ENCODE results near the gene KLHL7. TPM values are rescaled to one million over a fixed set of nuclear protein-coding genes. Genes with fewer than 3 reads are reported as not detected.

Gene KLHL7
- total RNA-seq, 1 donor from 2014 or later = 18.7 TPM

DNA sequence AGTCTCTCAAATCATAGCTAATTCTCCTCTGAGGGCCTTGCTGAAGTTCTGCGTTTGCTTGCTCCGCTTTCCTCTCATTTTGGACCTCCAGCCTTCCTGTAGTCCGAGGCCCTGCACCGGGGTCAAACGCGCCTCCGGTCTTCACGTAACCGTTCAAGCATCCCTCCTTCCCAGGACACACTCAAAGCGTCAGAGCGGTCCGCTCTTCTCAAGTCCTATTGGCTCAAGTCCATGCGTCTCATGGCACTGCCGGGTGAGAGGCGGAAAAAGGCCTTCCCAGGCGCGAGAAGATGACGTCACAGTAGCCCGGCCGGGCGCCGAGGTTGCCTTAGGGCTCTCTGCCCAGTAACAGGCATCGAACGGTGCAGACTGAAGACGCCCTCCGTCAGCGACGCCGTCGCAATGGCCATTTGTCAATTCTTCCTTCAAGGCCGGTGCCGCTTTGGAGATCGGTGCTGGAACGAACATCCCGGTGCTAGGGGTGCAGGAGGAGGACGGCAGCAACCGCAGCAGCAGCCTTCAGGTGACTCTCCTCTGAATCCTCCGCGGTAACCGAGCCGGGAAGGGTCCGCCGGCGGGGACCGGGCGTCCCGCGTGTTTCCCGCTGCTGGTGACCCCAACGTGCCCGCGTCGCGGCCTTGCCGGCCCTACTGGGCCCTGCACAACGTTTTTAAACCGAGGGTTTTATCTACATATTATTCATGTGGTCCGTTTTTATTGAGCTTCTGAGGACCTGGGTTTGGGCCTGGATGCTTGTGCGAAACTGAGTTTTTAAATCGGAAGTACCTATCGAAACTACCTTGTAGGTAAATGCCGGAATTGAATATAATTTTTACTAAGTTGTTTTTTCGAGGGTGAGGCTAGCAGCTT is 76.3 kb downstream of the KLHL7 start, which contains the start of gene NUP42:
Gene NUP42 (plus strand): TSS at position 365 of the 870 bp plus-strand sequence. CDS start 38 bp downstream, at position 403.
- Histone ChIP-seq H3K9me3 (no peaks in the 10 kb centered on the region), H3K4me3 (peak within 1 kb of the TSS; percentile 88), H3K4me1 (peaks cover 24% of the 10 kb centered on the region), H3K27me3 (ENCODE audit: low read depth) (no peaks in the 10 kb centered on the region), H3K27ac (peak within 1 kb of the TSS; percentile 97), H3K36me3 (peaks cover 18% of the 10 kb centered on the region)
- TF ChIP-seq, protein P1, sequence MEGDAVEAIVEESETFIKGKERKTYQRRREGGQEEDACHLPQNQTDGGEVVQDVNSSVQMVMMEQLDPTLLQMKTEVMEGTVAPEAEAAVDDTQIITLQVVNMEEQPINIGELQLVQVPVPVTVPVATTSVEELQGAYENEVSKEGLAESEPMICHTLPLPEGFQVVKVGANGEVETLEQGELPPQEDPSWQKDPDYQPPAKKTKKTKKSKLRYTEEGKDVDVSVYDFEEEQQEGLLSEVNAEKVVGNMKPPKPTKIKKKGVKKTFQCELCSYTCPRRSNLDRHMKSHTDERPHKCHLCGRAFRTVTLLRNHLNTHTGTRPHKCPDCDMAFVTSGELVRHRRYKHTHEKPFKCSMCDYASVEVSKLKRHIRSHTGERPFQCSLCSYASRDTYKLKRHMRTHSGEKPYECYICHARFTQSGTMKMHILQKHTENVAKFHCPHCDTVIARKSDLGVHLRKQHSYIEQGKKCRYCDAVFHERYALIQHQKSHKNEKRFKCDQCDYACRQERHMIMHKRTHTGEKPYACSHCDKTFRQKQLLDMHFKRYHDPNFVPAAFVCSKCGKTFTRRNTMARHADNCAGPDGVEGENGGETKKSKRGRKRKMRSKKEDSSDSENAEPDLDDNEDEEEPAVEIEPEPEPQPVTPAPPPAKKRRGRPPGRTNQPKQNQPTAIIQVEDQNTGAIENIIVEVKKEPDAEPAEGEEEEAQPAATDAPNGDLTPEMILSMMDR (IDR thresholded peaks at IDR 0.05) = no peak
- peak; percentile 97 for DNase-seq
- intact Hi-C loops (cut with DNase I) = no loop called here
- peak; percentile 99 for ATAC-seq

DNA sequence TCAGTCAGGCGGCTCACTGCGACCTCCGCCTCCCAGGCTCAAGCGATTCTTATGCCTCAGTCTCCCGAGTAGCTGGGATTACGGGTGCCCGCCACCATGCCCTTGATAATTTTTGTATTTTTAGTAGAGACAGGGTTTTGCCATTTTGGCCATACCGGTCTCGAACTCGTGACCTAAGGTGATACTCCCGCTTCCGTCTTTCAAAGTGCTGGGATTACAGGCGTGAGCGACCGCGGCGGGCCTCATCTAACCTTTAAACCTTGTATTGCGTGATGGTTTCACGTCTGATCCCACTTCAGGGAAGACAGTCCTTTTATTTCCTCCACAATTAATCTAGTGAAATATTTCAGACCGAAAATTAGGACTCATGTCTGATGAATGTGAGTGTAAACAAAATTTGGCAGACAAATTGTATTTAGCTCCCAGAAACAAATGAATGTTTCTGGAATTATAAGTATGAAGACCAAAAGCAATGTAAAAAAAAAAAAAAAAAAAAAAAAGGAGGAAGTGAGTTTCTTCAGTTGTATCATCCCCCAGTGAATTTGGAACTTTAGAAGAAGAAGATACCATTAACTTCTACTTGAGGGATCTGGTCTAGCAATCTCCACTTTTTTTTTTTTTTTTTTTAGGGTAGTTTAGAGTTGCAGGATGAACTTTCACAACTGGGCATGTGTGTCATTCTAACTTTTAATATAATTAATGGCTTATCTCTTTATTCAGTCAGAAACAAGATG is 77.9 kb downstream of the KLHL7 start:
- DNase-seq (no peak), ATAC-seq (no peak)
- no peak overlapping the region for H3K27ac ChIP-seq
- no peaks in the 10 kb centered on the region for H3K9me3 ChIP-seq
- H3K27me3 ChIP-seq (ENCODE audit: low read depth) = no peaks in the 10 kb centered on the region
- H3K4me3 ChIP-seq = peak overlapping the region; percentile 88
- H3K4me1 ChIP-seq = peaks cover 24% of the 10 kb centered on the region
- TF ChIP-seq, protein P1 (IDR thresholded peaks at IDR 0.05) = no peak
- intact Hi-C loops (cut with DNase I) = no loop called here
- H3K36me3 ChIP-seq = peaks cover 34% of the 10 kb centered on the region

DNA sequence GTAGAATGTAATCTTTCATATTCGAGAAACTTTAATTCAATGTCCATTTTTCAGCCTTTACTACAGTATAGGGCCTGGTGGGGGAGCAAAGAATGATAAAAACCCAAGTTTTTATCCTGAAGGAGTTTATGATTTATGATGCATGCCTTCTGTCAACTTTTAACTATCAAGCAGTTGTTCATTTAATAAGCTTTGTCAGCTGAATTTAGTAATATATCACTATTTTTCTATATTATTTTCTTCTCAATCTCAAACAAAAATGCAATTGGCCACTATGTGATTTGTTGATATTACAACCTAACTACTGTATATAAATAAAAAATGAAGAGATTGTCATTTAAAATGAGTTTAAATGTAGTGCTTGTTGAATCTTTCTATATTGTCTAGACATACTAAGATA is 78.7 kb downstream of the KLHL7 start:
- DNase-seq (no peak), ATAC-seq (no peak)
- Histone ChIP-seq H3K36me3 (peaks cover 42% of the 10 kb centered on the region), H3K4me3 (no peak overlapping the region), H3K4me1 (peaks cover 24% of the 10 kb centered on the region), H3K27me3 (ENCODE audit: low read depth) (no peaks in the 10 kb centered on the region), H3K9me3 (no peaks in the 10 kb centered on the region), H3K27ac (no peak overlapping the region)
- intact Hi-C loops (cut with DNase I) = no loop called here
- TF ChIP-seq, protein P1 (IDR thresholded peaks at IDR 0.05) = no peak

DNA sequence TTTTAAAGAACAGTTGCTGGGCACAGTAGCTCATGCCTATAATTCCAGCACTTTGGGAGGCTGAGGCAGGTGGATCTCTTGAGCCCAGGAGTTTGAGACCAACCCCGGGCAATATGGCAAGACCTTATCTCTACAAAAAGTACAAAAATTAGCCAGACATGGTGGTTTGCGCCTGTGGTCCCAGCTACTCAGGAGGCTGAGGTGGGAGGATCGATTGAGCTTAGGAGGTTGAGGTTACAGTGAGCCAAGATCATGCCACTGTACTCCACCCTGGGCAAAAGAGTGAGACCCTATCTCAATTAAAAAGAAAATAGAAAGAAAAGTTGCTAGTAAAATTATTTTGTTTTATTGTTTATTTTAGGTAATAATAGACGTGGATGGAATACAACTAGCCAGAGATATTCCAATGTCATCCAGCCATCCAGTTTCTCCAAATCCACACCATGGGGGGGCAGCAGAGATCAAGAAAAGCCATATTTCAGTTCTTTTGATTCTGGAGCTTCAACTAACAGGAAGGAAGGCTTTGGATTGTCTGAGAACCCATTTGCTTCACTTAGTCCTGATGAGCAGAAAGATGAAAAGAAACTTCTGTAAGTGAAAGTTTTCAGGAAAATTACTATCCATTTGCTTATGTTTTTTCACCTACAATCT is 79.2 kb downstream of the KLHL7 start:
- H3K4me1 ChIP-seq = peaks cover 24% of the 10 kb centered on the region
- H3K9me3 ChIP-seq = no peaks in the 10 kb centered on the region
- no peaks in the 10 kb centered on the region for H3K27me3 ChIP-seq (ENCODE audit: low read depth)
- peaks cover 47% of the 10 kb centered on the region for H3K36me3 ChIP-seq
- H3K4me3 ChIP-seq = no peak overlapping the region
- intact Hi-C loops (cut with DNase I) = no loop called here
- H3K27ac ChIP-seq = no peak overlapping the region
- ATAC-seq (no peak), DNase-seq (no peak)
- TF ChIP-seq, protein P1 (IDR thresholded peaks at IDR 0.05) = peak; percentile 46

DNA sequence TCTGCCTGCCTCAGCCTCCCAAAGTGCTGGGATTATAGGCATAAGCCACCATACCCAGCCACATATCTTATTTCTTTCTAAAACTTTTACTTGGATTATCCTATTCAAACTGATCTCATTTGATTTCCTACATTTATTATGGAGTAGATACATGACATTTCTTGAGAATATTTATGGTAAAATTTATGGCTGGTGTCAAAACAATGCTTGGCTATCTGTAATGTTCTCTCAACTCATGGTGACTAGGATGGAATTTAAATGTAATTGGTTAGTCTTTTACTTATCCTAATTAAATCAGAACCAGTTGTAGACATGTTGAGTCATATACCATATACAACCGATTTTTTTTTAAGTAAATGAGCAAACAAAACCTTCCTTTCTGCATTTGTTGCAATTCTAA is 80.4 kb downstream of the KLHL7 start:
- DNase-seq (no peak), ATAC-seq (no peak)
- Histone ChIP-seq H3K27me3 (ENCODE audit: low read depth) (no peaks in the 10 kb centered on the region), H3K36me3 (peaks cover 50% of the 10 kb centered on the region), H3K4me1 (peaks cover 22% of the 10 kb centered on the region), H3K27ac (no peak overlapping the region), H3K9me3 (no peaks in the 10 kb centered on the region), H3K4me3 (no peak overlapping the region)
- intact Hi-C loops (cut with DNase I) = no loop called here
- TF ChIP-seq, protein P1 (IDR thresholded peaks at IDR 0.05) = no peak

All from lower lobe of right lung (tissue), 2 donors.